ENCODE measurements around the gene SFXN3. TPM values are rescaled to one million over a fixed set of nuclear protein-coding genes. Genes with fewer than 3 reads are reported as not detected.
A peak's percentile ranks its signal among the peaks of the same experiment; 100 is the strongest.
"Not testable (repeated sequence)": the region's sequence is repeated elsewhere in the genome, so short reads cannot be mapped to it uniquely, and the experiment has no call there.

SFXN3 gene
- total RNA-seq, 1 experiment from 2014 or later, result 38.5 TPM

GRCh38 chr10:101021239-101021638, 9.8 kb upstream of the SFXN3 start:
- DNase-seq, result no peak
- no peaks in the 10 kb centered on the region for H3K9me3 ChIP-seq

GRCh38 chr10:101021692-101022251, 9.3 kb upstream of the SFXN3 start:
- no peaks in the 10 kb centered on the region for H3K36me3 ChIP-seq
- no peaks in the 10 kb centered on the region for H3K9me3 ChIP-seq
- DNase-seq, result no peak
- no peak overlapping the region for H3K4me3 ChIP-seq
- no peaks in the 10 kb centered on the region for H3K27me3 ChIP-seq

More at GRCh38 chr10:101021239-101021638, 9.8 kb upstream of the SFXN3 start:
- Histone ChIP-seq H3K4me3 (no peak overlapping the region), H3K27me3 (no peaks in the 10 kb centered on the region), H3K36me3 (no peaks in the 10 kb centered on the region)

- H3K4me3 ChIP-seq, result no peak overlapping the region
- no peak for DNase-seq
These were observed 7.9 kb upstream of the SFXN3 start for GRCh38 chr10:101022967-101023705.

GRCh38 chr10:101027106-101027720, 3.8 kb upstream of the SFXN3 start:
- Histone ChIP-seq H3K27me3 (no peaks in the 10 kb centered on the region), H3K36me3 (no peaks in the 10 kb centered on the region), H3K4me3 (no peak overlapping the region), H3K9me3 (no peaks in the 10 kb centered on the region)
- DNase-seq, result no peak

More at GRCh38 chr10:101022967-101023705, 7.9 kb upstream of the SFXN3 start:
- no peaks in the 10 kb centered on the region for H3K9me3 ChIP-seq
- no peaks in the 10 kb centered on the region for H3K27me3 ChIP-seq
- H3K36me3 ChIP-seq, result no peaks in the 10 kb centered on the region

- Histone ChIP-seq H3K27me3 (no peaks in the 10 kb centered on the region), H3K36me3 (0 out of 2 replicates have a peak, but pooled peaks cover 2% of the 10 kb centered on the region), H3K4me3 (no peak overlapping the region), H3K9me3 (no peaks in the 10 kb centered on the region)
- peak; percentile 75 for DNase-seq
These were observed 2.3 kb upstream of the SFXN3 start for GRCh38 chr10:101028446-101029337.

- Histone ChIP-seq H3K4me3 (no peak overlapping the region), H3K27me3 (no peaks in the 10 kb centered on the region), H3K36me3 (peaks cover 6% of the 10 kb centered on the region), H3K9me3 (no peaks in the 10 kb centered on the region)
- no peak for DNase-seq
These were observed 1.3 kb upstream of the SFXN3 start for GRCh38 chr10:101029520-101030295.

GRCh38 chr10:101030496-101031127, 422 bp upstream of the SFXN3 start:
- Histone ChIP-seq H3K9me3 (no peaks in the 10 kb centered on the region), H3K4me3 (peak overlapping the region; percentile 67), H3K27me3 (no peaks in the 10 kb centered on the region), H3K36me3 (peaks cover 12% of the 10 kb centered on the region)
- no peak for DNase-seq

- Histone ChIP-seq H3K4me3 (peak overlapping the region; percentile 67), H3K27me3 (no peaks in the 10 kb centered on the region), H3K36me3 (peaks cover 20% of the 10 kb centered on the region), H3K9me3 (no peaks in the 10 kb centered on the region)
- DNase-seq, result peak; percentile 73
These were observed 982 bp downstream of the SFXN3 start for GRCh38 chr10:101031796-101032636.

GRCh38 chr10:101032637-101033224, 1.7 kb downstream of the SFXN3 start:
- Histone ChIP-seq H3K9me3 (no peaks in the 10 kb centered on the region), H3K36me3 (peaks cover 27% of the 10 kb centered on the region), H3K4me3 (peak overlapping the region; percentile 67), H3K27me3 (no peaks in the 10 kb centered on the region)
- peak; percentile 91 for DNase-seq

- H3K4me3 ChIP-seq, result peak overlapping the region; percentile 67
- no peaks in the 10 kb centered on the region for H3K9me3 ChIP-seq
- no peaks in the 10 kb centered on the region for H3K27me3 ChIP-seq
- no peak for DNase-seq
- peaks cover 33% of the 10 kb centered on the region for H3K36me3 ChIP-seq
These were observed 2.2 kb downstream of the SFXN3 start for GRCh38 chr10:101033276-101033675.

- not testable (repeated sequence) for H3K9me3 ChIP-seq, H3K4me3 ChIP-seq, DNase-seq, H3K27me3 ChIP-seq
- H3K36me3 ChIP-seq, result peaks cover 35% of the 10 kb centered on the region
These were observed 3.4 kb downstream of the SFXN3 start for GRCh38 chr10:101034404-101034803.

- H3K9me3 ChIP-seq, result no peaks in the 10 kb centered on the region
- no peak overlapping the region for H3K4me3 ChIP-seq
- H3K27me3 ChIP-seq, result no peaks in the 10 kb centered on the region
- DNase-seq, result no peak
- H3K36me3 ChIP-seq, result peaks cover 35% of the 10 kb centered on the region
These were observed 4.3 kb downstream of the SFXN3 start for GRCh38 chr10:101035314-101035713.

- Histone ChIP-seq H3K36me3 (peaks cover 35% of the 10 kb centered on the region), H3K9me3 (no peaks in the 10 kb centered on the region), H3K27me3 (no peaks in the 10 kb centered on the region), H3K4me3 (no peak overlapping the region)
- DNase-seq, result no peak
These were observed 5.1 kb downstream of the SFXN3 start for GRCh38 chr10:101035916-101036702.

GRCh38 chr10:101036726-101037125, 5.7 kb downstream of the SFXN3 start:
- Histone ChIP-seq H3K27me3 (no peaks in the 10 kb centered on the region), H3K4me3 (no peak overlapping the region), H3K9me3 (no peaks in the 10 kb centered on the region), H3K36me3 (peaks cover 35% of the 10 kb centered on the region)
- no peak for DNase-seq
